ENCODE results near the gene TTBK2. TPM values are rescaled to one million over a fixed set of nuclear protein-coding genes. Genes with fewer than 3 reads are reported as not detected.

The TTBK2 gene
- total and polyA plus RNA-seq, 12 donors, result 3.8 to 46.6 (median 16.7) TPM

GRCh38 chr15:42736793-42737528 lies 183.6 kb downstream of the TTBK2 start, which contains the start of gene CDAN1:
Gene CDAN1 (minus strand): TSS chr15:42737128. CDS start chr15:42737102, 26 bp downstream.
- intact Hi-C loops (cut with DNase I), result loop anchor here in 1 of 2 donors (10.0 kb wide), 1 partner anchor 188 kb away; the partner anchor contains the start of gene TTBK2
- Histone ChIP-seq H3K4me1 (replicated peaks in 1 of 2) (peaks cover 14 to 29% of the 10 kb centered on the region in 2 donors), H3K9me3 (replicated peaks in 1 of 3) (no peaks in the 10 kb centered on the region), H3K36me3 (replicated peaks in 1 of 2) (peaks cover 0 to 22% of the 10 kb centered on the region in 2 donors), H3K4me3 (peak within 1 kb of the TSS; percentile 49 to 98 (median 84)), H3K27me3 (no peaks in the 10 kb centered on the region), H3K27ac (peak within 1 kb of the TSS; percentile 29 to 97 (median 87))
- peak; percentile 93 to 96 (median 94) for DNase-seq
- TF ChIP-seq POLR2A (IDR thresholded peaks at IDR 0.05), result peak; percentile 20 to 76
- TF ChIP-seq, protein P1, sequence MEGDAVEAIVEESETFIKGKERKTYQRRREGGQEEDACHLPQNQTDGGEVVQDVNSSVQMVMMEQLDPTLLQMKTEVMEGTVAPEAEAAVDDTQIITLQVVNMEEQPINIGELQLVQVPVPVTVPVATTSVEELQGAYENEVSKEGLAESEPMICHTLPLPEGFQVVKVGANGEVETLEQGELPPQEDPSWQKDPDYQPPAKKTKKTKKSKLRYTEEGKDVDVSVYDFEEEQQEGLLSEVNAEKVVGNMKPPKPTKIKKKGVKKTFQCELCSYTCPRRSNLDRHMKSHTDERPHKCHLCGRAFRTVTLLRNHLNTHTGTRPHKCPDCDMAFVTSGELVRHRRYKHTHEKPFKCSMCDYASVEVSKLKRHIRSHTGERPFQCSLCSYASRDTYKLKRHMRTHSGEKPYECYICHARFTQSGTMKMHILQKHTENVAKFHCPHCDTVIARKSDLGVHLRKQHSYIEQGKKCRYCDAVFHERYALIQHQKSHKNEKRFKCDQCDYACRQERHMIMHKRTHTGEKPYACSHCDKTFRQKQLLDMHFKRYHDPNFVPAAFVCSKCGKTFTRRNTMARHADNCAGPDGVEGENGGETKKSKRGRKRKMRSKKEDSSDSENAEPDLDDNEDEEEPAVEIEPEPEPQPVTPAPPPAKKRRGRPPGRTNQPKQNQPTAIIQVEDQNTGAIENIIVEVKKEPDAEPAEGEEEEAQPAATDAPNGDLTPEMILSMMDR (IDR thresholded peaks at IDR 0.05), result no peak
- WGBS, 4 donors, result 0 to 1% (median 0%) methylated on average over 18 to 76 of the region's 76 CpGs

- Histone ChIP-seq H3K4me3 (peak overlapping the region; percentile 49 to 98 (median 84)), H3K36me3 (replicated peaks in 1 of 2) (peaks cover 0 to 28% of the 10 kb centered on the region in 2 donors), H3K27me3 (no peaks in the 10 kb centered on the region), H3K9me3 (replicated peaks in 1 of 3) (no peaks in the 10 kb centered on the region), H3K4me1 (replicated peaks in 1 of 2) (peaks cover 14 to 29% of the 10 kb centered on the region in 2 donors), H3K27ac (peak overlapping the region in 4 of 5 donors; percentile 81 to 97 (median 89))
- WGBS, 4 donors, result 1 to 9% (median 2%) methylated on average over 5 to 55 of the region's 55 CpGs
- intact Hi-C loops (cut with DNase I), result loop anchor here in 1 of 2 donors (10.0 kb wide), 1 partner anchor 189 kb away; the partner anchor contains the start of gene TTBK2
- DNase-seq, result peak in 4 of 7 donors; percentile 15 to 48 (median 28)
- TF ChIP-seq POLR2A (IDR thresholded peaks at IDR 0.05), result no peak
- TF ChIP-seq, protein P1 (IDR thresholded peaks at IDR 0.05), result no peak
These were observed 184.3 kb downstream of the TTBK2 start for GRCh38 chr15:42736178-42736792.

- peaks cover 0 to 35% of the 10 kb centered on the region in 2 donors for H3K36me3 ChIP-seq (replicated peaks in 1 of 2)
These were observed 185.0 kb downstream of the TTBK2 start for GRCh38 chr15:42735382-42736165.

More at GRCh38 chr15:42735382-42736165, 185.0 kb downstream of the TTBK2 start:
- H3K27ac ChIP-seq, result no peak overlapping the region
- peak overlapping the region in 2 of 4 donors; percentile 95 to 98 for H3K4me3 ChIP-seq
- WGBS, 4 donors, result 85 to 87% (median 86%) methylated on average over 14 to 19 of the region's 19 CpGs
- H3K4me1 ChIP-seq (replicated peaks in 1 of 2), result peaks cover 14 to 29% of the 10 kb centered on the region in 2 donors
- peak in 1 of 7 donors; percentile 55 for DNase-seq
- H3K9me3 ChIP-seq (replicated peaks in 1 of 3), result no peaks in the 10 kb centered on the region
- TF ChIP-seq, protein P1 (IDR thresholded peaks at IDR 0.05), result no peak
- TF ChIP-seq POLR2A (IDR thresholded peaks at IDR 0.05), result no peak
- intact Hi-C loops (cut with DNase I), result loop anchor here in 1 of 2 donors (10.0 kb wide), 1 partner anchor 189 kb away; the partner anchor contains the start of gene TTBK2
- no peaks in the 10 kb centered on the region for H3K27me3 ChIP-seq

Measured in adrenal gland (tissue), 12 donors.